IPS-20b (cell line): ENCODE data around the gene TFEC.

Experiments
- H3K27ac ChIP-seq: one replicate; pipeline ENCODE4 v1.5.1; 2013; ENCODE audit warnings: low read length
- H3K27me3 ChIP-seq: 2 replicates; pipeline ENCODE4 v1.6.1; 2013; ENCODE audit warnings: mild to moderate bottlenecking, low read length, inconsistent platforms; ENCODE audit not compliant: insufficient read depth
- H3K36me3 ChIP-seq: 2 replicates; pipeline ENCODE4 v1.6.1; 2013; ENCODE audit warnings: low read depth, mild to moderate bottlenecking, inconsistent platforms, low read length, moderate library complexity; ENCODE audit not compliant: insufficient read depth
- H3K4me1 ChIP-seq: 2 replicates; pipeline ENCODE4 v1.6.1; 2013; ENCODE audit warnings: mild to moderate bottlenecking, control low read depth, inconsistent platforms, low read length, moderate library complexity; ENCODE audit not compliant: insufficient read depth
- H3K4me3 ChIP-seq: 2 replicates; pipeline ENCODE4 v1.5.1; 2013; ENCODE audit warnings: mild to moderate bottlenecking, low read length, inconsistent platforms
- H3K9ac ChIP-seq: 2 replicates; pipeline ENCODE4 v1.6.1; 2013; ENCODE audit warnings: low read depth, mild to moderate bottlenecking, inconsistent platforms, low read length, moderate library complexity
- H3K9me3 ChIP-seq: 2 replicates; pipeline ENCODE4 v1.6.1; 2013; ENCODE audit warnings: mild to moderate bottlenecking, low read depth, low read length, inconsistent platforms; ENCODE audit not compliant: insufficient read depth

The TFEC gene

DNA sequence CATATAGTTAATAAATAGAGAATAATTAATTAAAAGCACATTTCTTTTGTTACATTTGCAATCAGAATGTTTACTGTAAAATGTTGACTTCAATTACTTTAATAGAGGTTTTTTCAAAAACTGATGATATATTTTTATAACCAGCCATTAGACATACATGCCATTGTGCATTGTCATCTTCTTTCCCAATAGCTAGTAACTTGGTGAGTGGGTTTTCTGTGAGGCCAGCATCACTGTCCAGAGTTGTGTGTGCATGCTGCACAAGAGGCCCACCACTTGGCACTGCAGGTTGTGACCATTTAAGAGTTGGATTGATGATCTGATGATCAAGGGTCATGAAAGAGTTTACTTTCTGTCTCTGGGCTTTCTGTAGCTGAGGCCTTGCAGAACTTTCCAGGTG, 46.5 kb downstream of the TFEC start:
- H3K4me1 ChIP-seq: no peaks in the 10 kb centered on the region
- no peak overlapping the region for H3K9ac ChIP-seq
- no peaks in the 10 kb centered on the region for H3K36me3 ChIP-seq
- no peak overlapping the region for H3K27ac ChIP-seq
- H3K9me3 ChIP-seq: no peaks in the 10 kb centered on the region
- no peaks in the 10 kb centered on the region for H3K27me3 ChIP-seq
- no peak overlapping the region for H3K4me3 ChIP-seq

DNA sequence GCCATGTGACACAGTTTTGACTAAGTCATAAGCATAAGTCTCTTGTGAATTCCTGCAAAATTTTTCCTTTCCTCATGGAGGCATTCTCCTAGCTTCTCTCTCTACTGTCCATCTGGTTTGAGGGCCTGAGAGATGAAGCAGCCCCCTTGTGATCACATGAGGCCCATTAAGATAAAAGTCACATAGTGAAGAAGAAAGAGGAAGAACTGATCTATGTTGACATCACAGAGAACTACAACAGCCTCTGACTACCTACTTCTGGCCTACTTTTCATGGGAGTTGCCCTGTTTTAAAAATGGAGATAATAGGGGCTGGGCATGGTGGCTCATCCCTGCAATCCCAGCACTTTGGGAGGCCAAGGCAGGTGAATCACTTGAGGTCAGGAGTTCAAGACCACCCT, 50.4 kb downstream of the TFEC start:
- Histone ChIP-seq H3K9me3 (no peaks in the 10 kb centered on the region), H3K27me3 (no peaks in the 10 kb centered on the region), H3K4me1 (no peaks in the 10 kb centered on the region), H3K27ac (no peak overlapping the region), H3K36me3 (no peaks in the 10 kb centered on the region), H3K4me3 (no peak overlapping the region), H3K9ac (no peak overlapping the region)

DNA sequence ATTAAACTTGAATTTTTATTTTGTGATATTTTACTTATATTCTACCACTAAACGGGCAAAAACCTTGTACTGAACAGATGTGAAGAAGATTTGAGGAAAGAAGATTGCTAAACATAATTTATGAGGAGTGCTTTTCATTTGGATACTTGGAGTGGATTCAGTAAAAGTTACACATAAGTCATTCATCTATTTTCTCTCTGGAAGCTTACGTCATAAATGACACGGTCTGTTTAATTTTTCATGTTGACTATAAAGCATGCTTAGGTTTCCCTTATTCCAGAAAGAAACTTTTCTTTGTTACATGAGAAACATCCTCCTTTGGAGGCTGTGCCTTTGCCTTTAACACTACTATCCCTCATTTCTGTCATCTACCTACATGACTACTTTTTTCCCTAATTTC, 53.9 kb downstream of the TFEC start:
- Histone ChIP-seq H3K9me3 (no peaks in the 10 kb centered on the region), H3K4me1 (no peaks in the 10 kb centered on the region), H3K27me3 (no peaks in the 10 kb centered on the region), H3K36me3 (no peaks in the 10 kb centered on the region), H3K27ac (no peak overlapping the region), H3K9ac (no peak overlapping the region), H3K4me3 (no peak overlapping the region)

DNA sequence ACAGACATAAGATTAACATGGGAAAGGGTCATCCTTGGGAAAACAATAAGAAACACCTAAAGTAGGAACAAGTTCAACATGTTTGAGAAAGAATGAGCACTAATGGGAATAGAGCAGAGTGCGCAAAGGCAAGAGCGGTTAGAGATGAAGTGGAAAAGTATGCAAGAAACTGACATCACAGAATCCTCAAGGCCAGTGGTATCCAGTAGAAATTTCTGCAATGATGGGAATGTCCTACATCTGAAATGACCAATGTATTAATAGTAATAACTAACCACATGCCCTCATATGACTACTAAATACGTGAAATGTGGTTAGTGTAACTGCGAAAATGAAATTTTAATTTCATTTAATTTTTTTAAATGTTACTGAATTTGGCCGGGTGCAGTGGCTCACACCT, 54.8 kb downstream of the TFEC start:
- H3K36me3 ChIP-seq: no peaks in the 10 kb centered on the region
- no peak overlapping the region for H3K4me3 ChIP-seq
- no peaks in the 10 kb centered on the region for H3K9me3 ChIP-seq
- no peaks in the 10 kb centered on the region for H3K27me3 ChIP-seq
- H3K4me1 ChIP-seq: no peaks in the 10 kb centered on the region
- no peak overlapping the region for H3K9ac ChIP-seq
- H3K27ac ChIP-seq: no peak overlapping the region

DNA sequence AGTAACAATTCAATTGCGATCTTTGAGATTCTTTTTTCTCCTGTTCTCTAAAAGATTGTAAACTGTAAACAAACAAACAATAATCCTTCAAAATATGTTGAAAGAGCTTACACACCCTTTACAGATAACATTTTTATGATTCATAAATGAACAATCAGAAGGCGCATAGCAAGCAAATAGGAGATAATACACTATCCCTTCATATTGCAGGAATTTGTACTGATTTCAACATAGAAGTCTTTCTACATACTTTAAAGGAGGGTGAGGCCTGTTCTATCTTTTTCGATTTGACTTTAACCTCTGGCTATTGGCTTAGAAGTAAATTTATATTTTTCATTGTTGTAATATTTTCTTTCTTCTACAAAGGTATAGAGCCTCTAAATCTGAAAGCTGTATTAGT, 57.2 kb downstream of the TFEC start:
- Histone ChIP-seq H3K9ac (no peak overlapping the region), H3K4me3 (no peak overlapping the region), H3K27me3 (no peaks in the 10 kb centered on the region), H3K27ac (no peak overlapping the region), H3K36me3 (no peaks in the 10 kb centered on the region), H3K9me3 (no peaks in the 10 kb centered on the region), H3K4me1 (no peaks in the 10 kb centered on the region)

DNA sequence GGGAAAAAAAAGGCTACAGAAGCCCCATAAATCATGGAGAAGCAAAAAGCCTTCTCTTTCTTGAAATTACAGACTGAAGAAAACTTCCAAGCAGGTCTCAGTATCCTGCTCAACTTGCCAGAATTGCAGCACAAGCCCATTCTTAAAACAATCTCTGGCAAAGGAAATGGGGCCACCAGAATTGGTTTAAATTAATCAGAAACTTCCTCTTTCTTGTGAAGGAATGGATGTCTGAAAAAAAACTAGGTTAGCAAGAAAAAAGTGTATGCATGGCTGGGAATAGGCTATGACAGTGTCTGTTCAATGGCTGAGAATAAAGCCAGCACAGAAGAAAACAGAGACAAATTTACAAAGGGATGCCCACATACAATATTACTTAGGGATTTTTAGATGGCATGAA, 59.1 kb downstream of the TFEC start:
- Histone ChIP-seq H3K4me3 (no peak overlapping the region), H3K27ac (no peak overlapping the region), H3K27me3 (no peaks in the 10 kb centered on the region), H3K36me3 (no peaks in the 10 kb centered on the region), H3K9ac (no peak overlapping the region), H3K4me1 (no peaks in the 10 kb centered on the region), H3K9me3 (no peaks in the 10 kb centered on the region)

DNA sequence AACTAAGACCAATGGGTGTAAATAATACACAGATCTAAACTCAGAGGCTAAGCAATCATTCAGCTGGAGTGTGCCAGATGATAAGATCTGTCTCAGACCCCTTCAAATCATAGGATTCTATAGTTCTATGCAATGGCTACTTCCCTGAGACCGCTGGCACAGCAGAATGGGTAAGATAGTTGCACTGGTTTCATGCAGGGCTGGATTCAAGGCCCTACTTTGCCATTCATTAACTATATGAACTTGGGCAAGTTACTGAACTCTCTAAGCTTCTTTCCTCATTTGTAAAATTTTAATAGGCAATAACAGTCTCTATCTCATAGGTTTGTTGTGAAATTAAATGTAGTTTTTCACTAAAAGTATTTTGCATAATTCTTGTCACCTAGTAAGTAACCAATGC, 62.0 kb downstream of the TFEC start:
- Histone ChIP-seq H3K4me3 (no peak overlapping the region), H3K27me3 (no peaks in the 10 kb centered on the region), H3K27ac (no peak overlapping the region), H3K4me1 (no peaks in the 10 kb centered on the region), H3K9me3 (no peaks in the 10 kb centered on the region), H3K36me3 (no peaks in the 10 kb centered on the region), H3K9ac (no peak overlapping the region)

DNA sequence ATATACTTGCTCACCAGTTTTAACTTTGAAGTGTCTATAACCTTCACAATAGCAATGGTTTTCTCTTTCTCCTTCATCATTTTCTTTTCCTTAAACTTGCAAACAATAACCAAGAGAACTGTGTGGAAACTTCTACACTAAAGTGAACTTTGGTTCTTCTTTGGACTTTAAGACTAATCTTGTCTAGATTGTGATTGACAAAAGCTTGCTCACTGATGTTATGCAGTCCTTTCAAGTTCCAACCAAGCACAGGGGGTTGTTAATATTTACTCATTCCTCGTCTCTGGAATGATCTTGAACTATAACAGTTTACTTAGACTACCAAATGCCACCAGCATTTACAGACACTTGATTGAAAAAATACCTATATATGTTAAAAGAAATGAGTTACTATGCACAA, 62.4 kb downstream of the TFEC start:
- Histone ChIP-seq H3K4me3 (no peak overlapping the region), H3K27me3 (no peaks in the 10 kb centered on the region), H3K27ac (no peak overlapping the region), H3K9me3 (no peaks in the 10 kb centered on the region), H3K36me3 (no peaks in the 10 kb centered on the region), H3K9ac (no peak overlapping the region), H3K4me1 (no peaks in the 10 kb centered on the region)

DNA sequence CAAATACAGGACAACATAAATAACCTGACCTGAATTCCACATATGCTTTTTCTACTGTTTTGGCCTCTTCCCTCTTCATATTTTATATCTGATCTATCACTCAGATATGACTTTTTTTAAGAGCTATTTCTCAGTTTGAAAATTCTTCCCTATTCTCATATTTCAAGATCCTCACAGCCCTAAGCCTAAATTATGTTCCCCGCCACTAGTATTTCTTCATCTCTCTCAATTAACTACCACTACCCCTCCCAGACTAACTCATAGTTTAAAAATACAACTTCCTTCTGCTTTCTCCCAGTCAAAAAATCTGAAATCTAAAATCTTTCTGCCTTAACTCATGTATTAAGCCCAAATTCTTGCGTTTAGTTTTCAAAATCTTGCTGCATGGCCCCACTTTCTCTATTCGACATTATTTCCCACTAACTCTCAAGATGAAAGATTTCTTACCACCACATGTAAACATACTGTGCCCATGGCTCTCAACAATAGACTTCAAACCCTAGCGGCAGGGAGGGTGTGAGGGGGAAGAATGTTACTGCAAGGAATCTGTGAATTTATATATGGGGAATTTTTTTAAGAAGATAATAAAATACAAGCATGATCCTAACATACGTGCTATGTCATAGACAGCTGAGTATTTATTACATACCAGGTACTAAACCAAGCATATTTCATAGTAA, 64.6 kb downstream of the TFEC start:
- no peaks in the 10 kb centered on the region for H3K36me3 ChIP-seq
- no peak overlapping the region for H3K27ac ChIP-seq
- no peaks in the 10 kb centered on the region for H3K4me1 ChIP-seq
- no peak overlapping the region for H3K9ac ChIP-seq
- H3K9me3 ChIP-seq: no peaks in the 10 kb centered on the region
- no peak overlapping the region for H3K4me3 ChIP-seq
- H3K27me3 ChIP-seq: no peaks in the 10 kb centered on the region

DNA sequence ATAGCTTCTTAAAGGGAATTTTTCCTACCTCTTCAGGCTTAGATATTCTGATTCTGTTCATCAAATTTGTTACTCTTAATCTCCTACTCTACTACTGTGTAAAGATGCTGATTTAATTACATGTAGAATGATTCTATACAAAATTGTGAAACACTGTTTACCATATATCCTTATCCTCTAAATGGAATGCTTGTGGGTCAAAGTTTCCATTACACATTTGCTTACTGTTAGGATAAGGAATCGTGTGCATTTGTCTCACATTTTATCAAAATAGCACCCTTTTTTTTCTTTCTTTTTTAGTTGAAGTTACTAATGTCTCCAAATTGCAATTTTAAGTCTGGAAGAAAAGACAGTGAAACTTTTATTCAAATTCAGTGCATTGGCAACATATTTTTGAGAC, 65.3 kb downstream of the TFEC start:
- Histone ChIP-seq H3K27ac (no peak overlapping the region), H3K9ac (no peak overlapping the region), H3K4me1 (no peaks in the 10 kb centered on the region), H3K4me3 (no peak overlapping the region), H3K27me3 (no peaks in the 10 kb centered on the region), H3K36me3 (no peaks in the 10 kb centered on the region), H3K9me3 (no peaks in the 10 kb centered on the region)

DNA sequence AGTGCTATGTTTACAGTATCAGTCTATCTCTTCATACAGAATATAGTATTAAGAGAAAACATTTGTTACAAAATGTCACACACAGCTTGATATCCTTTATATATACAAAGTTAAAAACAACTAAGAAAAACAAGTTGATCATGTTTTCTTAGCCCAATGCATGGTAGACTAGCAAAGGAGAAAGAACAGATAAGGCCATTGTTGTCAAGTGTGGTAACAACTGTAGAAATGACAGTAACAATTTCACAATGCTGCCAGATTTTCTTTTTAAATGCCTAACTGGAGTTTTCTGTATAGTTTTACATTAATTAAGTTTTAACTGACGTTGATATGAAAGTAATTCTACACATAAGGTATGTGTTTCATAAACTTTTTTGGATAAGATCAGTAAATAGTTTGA, 65.8 kb downstream of the TFEC start:
- Histone ChIP-seq H3K9me3 (no peaks in the 10 kb centered on the region), H3K27ac (no peak overlapping the region), H3K4me1 (no peaks in the 10 kb centered on the region), H3K4me3 (no peak overlapping the region), H3K27me3 (no peaks in the 10 kb centered on the region), H3K9ac (no peak overlapping the region), H3K36me3 (no peaks in the 10 kb centered on the region)

DNA sequence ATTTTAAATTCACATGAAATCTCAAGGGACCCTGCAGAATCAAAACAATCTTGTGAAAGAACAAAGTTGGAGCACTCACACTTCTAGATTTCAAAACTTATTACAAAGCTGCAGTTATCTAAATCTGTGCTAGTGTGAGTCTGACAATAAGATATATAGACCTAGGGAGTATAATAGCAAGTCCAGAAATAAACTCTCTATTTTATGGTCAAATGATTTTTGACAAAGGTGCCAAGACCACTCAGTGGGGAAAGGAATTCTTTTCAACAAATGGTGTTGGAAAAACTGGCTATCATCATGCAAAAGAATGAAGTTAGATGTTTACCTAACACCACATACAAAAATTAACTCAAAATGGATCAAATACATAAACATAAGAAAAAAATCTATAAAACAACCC, 68.2 kb downstream of the TFEC start:
- H3K9me3 ChIP-seq: no peaks in the 10 kb centered on the region
- no peaks in the 10 kb centered on the region for H3K36me3 ChIP-seq
- H3K4me3 ChIP-seq: no peak overlapping the region
- H3K4me1 ChIP-seq: no peaks in the 10 kb centered on the region
- no peak overlapping the region for H3K9ac ChIP-seq
- no peaks in the 10 kb centered on the region for H3K27me3 ChIP-seq
- no peak overlapping the region for H3K27ac ChIP-seq
